OCI-LY3 (cell line): ENCODE data around the gene GYPB.
"Not testable (repeated sequence)": the region's sequence is repeated elsewhere in the genome, so short reads cannot be mapped to it uniquely, and the experiment has no call there.

Source experiments
- CTCF ChIP-seq: fragments of 200-600, 300-600 bp; sonication (generic); IDR thresholded peaks from 2 replicates; pipeline ENCODE4 v1.5.1; 2014; ENCODE audit warnings: antibody characterized with exemption, low read length, low read depth
- EZH2phosphoT487 ChIP-seq: fragments of 200-600 bp; shearing (Covaris generic); IDR thresholded peaks from 2 replicates; pipeline ENCODE4 v1.6.1; 2018; ENCODE audit warnings: antibody characterized with exemption, mixed run types, low read depth

- not testable (repeated sequence) for TF ChIP-seq EZH2phosphoT487, CTCF
These were observed 7.5 kb upstream of the GYPB start for GRCh38 chr4:144026682-144027081.
